GM12801 (cell line): ENCODE data around the gene ADCY10.

ENCODE experiments used
- TF ChIP-seq, protein P1 (sequence below): IDR thresholded peaks from one replicate; pipeline ENCODE4 v1.5.1; 2011; ENCODE audit warnings: control low read depth; ENCODE audit not compliant: insufficient read length; ENCODE audit errors: extremely low read depth

ADCY10 gene

DNA sequence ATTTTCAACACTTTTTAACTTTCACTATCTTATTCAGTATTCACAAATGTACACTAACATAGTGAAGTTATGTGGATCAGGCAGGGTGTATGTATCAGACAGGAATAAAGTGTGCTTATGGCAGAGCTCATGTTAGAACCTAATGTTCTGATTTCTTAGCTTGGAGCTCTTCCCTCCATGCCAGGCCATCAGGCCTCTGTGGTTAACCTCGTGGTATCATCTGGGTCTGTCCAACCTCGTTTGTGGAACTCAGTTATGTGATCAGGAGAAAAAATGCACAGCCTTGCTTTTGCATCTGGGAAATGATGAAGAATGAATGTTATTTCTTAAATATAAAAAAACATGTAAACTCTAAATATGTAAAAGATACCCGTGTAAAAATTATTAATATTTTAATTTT lies 105.2 kb downstream of the ADCY10 start:
- TF ChIP-seq, protein P1, sequence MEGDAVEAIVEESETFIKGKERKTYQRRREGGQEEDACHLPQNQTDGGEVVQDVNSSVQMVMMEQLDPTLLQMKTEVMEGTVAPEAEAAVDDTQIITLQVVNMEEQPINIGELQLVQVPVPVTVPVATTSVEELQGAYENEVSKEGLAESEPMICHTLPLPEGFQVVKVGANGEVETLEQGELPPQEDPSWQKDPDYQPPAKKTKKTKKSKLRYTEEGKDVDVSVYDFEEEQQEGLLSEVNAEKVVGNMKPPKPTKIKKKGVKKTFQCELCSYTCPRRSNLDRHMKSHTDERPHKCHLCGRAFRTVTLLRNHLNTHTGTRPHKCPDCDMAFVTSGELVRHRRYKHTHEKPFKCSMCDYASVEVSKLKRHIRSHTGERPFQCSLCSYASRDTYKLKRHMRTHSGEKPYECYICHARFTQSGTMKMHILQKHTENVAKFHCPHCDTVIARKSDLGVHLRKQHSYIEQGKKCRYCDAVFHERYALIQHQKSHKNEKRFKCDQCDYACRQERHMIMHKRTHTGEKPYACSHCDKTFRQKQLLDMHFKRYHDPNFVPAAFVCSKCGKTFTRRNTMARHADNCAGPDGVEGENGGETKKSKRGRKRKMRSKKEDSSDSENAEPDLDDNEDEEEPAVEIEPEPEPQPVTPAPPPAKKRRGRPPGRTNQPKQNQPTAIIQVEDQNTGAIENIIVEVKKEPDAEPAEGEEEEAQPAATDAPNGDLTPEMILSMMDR, result no peak

DNA sequence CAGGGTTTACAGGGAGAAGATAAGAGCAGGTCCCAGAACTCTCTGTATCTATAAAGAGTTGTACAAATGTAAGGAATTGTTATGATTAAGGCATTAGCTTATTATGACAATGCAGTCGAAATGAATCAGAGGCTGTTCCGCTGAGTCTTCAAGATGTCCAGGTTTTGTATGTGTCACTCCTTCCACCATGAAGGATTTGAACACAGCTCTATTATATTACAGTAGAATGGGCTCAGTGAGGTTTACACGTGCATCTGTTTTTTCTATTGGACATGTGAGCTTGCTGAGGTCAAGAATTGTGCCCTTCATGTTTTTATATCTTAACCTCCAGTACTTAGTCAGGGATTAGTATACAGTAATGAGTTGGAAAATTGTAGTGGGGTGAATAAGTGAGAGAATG lies 105.8 kb downstream of the ADCY10 start:
- TF ChIP-seq, protein P1, result no peak

DNA sequence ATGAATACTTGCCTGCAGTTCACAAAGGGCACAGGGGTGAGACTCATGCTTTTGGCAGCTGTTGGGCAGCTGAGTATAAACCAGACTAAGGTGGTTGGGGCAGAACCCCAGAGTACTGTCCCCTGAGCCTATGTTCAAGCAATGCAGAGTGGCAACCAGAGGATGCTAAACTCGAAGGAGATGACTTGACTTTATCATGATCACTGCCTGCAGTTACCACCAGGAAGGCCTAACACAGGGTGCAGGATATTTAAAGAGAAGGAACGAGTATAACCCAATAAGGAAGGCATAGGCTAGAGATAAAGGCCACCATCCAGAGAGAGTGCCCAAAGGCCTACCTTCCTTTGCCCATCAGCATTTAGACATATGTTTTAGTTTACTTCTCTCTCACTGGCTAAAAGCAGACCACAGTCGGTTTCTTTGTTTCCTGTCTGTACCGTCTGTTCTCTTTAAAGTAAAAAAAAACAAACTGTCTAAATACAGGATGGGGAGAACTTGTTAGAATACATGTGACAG lies 108.8 kb downstream of the ADCY10 start:
- TF ChIP-seq, protein P1, result no peak

DNA sequence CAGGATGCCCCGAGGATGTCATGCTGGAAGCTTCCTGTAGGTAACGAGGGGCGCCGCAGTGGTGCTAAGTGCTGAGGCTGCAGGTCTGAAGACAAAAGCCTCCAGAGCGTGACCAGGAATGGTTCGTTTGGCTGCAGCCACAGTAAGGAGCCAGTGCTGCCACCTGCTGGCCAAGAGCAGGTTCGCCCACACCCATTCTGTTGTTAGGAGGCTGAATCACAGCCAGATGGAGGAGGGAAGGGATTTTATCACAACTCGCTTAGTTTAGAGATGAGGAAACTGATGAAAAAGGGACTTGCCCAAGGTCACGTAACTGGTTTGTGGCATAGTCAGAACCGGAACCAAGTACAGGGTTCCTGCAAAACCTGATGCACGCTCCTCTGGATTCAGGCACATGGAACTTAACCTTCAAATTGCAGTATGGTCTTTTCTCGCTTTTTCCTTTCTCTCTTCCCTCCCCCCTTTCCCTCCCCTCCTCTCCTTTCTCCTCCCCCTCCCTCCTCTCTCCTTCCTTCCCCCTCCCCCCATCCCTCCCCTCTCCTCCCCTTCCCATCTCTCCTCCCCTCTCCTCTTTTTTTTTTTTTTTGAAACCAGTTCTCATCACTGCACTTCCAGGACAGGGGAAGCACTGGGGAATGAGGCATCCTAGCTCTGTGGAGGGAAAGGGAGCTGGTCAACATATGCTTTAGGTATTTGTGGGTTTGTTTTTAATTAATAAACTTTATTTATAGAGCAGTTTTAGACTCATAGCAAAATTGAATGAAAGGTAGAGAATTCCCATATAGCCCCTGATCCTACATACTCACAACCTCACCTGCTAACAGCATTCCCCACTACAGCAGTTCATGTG lies 110.4 kb downstream of the ADCY10 start:
- TF ChIP-seq, protein P1, result peak; percentile 77

DNA sequence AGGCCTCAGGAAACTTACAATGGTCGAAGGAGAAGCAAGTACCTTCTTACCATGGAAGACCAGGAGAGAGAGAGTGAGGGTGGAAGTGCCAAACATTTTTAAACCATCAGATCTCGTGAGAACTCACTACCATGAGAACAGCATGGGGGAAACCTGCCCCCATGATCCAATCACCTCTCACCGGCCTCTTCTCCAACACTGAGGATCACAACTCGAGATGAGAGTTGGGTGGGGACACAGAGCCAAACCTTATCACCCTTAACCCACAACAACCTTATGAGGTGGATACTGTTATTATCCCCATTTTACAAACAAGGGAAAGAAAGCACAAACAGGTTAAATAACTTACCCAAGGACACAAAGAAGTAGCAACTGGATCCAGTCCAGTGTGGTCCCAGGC lies 111.7 kb downstream of the ADCY10 start:
- TF ChIP-seq, protein P1, result no peak

DNA sequence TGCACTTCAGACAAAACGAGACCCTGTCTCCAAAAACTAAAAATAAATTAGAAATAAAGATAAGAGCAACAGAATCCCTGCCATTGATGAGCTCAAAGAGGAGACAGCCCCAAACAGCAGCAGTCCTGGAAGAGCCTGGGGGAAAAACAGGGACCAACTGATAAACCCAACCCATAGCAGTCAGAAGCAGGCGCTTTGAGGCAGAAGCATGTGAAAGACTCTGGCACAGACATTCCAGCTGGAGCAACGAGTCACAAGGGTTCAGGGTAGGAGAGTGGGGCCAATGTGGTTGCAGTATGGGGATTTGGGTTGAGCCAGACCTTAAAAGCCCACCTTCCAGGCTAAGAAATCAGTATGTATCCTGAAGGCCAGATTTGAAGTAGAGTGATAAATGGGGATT lies 113.7 kb downstream of the ADCY10 start:
- TF ChIP-seq, protein P1, result no peak

DNA sequence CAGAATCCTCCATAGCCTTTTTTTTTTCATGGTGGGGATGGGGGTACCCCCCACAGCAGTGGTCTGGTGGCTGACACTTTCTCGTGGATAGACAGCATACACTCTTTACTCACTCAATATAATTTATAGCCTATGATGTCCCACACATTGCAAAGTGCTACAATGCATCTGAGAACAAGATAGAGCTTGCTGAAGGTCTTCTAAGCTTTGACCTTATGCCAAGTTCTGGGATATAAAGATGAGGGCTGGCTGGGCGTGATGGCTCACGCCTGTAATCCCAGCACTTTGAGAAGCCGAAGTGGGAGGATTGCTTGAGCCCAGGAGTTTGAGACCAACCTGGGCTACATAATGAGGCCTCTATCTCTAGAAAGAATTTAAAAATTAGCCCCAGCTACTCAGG lies 114.2 kb downstream of the ADCY10 start:
- TF ChIP-seq, protein P1, result no peak
